Effector memory CD8-positive, alpha-beta T cell (primary cell): Measurements from ENCODE around the gene IFT74.

Source experiments
- ATAC-seq: fragments of 150-1000 bp; cut with Tn5 transposase; replicated peaks from 2 replicates; pipeline ENCODE4 v1.10.0; 2021; ENCODE audit warnings: mild to moderate bottlenecking, moderate library complexity
- DNase-seq, 3 experiments: peaks; one replicate each; pipeline ENCODE4 v3.0.0; 2021
- H3K27ac Mint-ChIP-seq, 2 donors: one replicate each; pipeline ENCODE4 v1.8.0; 2022; ENCODE audit warnings: mild to moderate bottlenecking in 2 of 2, mixed read lengths in 2 of 2, moderate library complexity in 2 of 2
- H3K27me3 Mint-ChIP-seq, 2 donors: one replicate each; pipeline ENCODE4 v1.8.0; 2022; ENCODE audit warnings: mixed read lengths in 2 of 2
- H3K36me3 Mint-ChIP-seq: one replicate; pipeline ENCODE4 v1.8.0; 2022; ENCODE audit warnings: mild to moderate bottlenecking, moderate library complexity, mixed read lengths; ENCODE audit not compliant: insufficient read depth
- H3K4me1 Mint-ChIP-seq, 2 donors: one replicate each; pipeline ENCODE4 v1.8.0; 2022; ENCODE audit warnings: low read depth in 2 of 2, mixed read lengths in 2 of 2
- H3K4me3 Mint-ChIP-seq, 2 donors: one replicate each; pipeline ENCODE4 v1.8.0; 2022; ENCODE audit warnings: mild to moderate bottlenecking in 2 of 2, mixed read lengths in 2 of 2, moderate library complexity in 2 of 2
- H3K9me3 Mint-ChIP-seq, 2 donors: one replicate each; pipeline ENCODE4 v1.8.0; 2022; ENCODE audit warnings: mixed read lengths in 2 of 2

IFT74 gene

DNA sequence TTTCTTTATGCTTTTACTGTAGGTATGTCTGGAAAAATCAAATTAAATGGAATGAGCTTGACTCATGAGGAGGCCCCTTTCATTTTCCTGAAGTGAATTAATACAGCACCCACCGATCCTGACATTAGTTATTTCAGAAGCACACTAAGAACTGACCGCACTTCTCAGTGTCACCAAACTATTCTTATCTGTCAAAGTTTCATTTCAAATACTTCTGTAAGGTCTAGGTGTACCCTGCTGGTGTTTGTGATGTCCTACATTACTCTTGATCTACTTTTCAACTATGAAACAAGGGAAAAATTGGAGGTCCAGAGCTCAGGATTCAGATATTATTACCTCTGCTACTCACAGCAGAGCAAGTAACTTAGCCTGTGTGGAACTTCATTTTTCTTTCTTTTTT, 151.0 kb downstream of the IFT74 start:
- Mint-ChIP-seq H3K9me3 (peaks cover 0 to 3% of the 10 kb centered on the region in 2 donors), H3K27me3 (peaks cover 0 to 7% of the 10 kb centered on the region in 2 donors), H3K4me1 (no peaks in the 10 kb centered on the region), H3K4me3 (no peak overlapping the region), H3K27ac (no peak overlapping the region), H3K36me3 (no peaks in the 10 kb centered on the region)
- DNase-seq (no peak), ATAC-seq (no peak)

DNA sequence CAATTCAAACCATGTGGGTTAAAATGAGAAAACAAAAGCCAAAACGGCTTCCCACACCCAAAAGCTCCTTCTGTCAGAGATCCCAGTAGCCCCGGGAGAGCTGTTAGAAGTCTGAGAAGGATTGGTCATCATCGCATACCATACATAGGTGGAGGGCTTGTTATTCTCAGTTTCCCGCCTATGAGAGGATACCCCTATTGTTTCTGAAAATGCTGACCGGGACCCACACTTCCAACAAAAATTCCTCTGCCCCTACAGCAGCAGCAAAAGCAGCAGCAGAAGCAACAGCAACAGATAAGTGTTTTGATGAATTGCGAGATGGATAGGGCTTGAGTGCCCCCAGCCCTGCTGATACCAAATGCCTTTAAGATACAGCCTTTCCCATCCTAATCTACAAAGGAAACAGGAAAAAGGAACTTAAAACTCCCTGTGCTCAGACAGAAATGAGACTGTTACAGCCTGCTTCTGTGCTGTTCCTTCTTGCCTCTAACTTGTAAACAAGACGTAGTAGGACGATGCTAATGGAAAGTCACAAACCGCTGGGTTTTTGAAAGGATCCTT, 152.8 kb downstream of the IFT74 start, which contains the start of gene TEK:
Gene TEK (plus strand): TSS at position 245 of the 561 bp plus-strand sequence. CDS start 366 bp downstream, outside the sequence.
- H3K4me1 Mint-ChIP-seq: no peaks in the 10 kb centered on the region
- no peak within 1 kb of the TSS for H3K27ac Mint-ChIP-seq
- no peak for DNase-seq
- H3K4me3 Mint-ChIP-seq: no peak within 1 kb of the TSS
- H3K36me3 Mint-ChIP-seq: no peaks in the 10 kb centered on the region
- no peak for ATAC-seq
- H3K27me3 Mint-ChIP-seq: peaks cover 0 to 9% of the 10 kb centered on the region in 2 donors
- peaks cover 0 to 3% of the 10 kb centered on the region in 2 donors for H3K9me3 Mint-ChIP-seq

GRCh38 chr9:27109621-27110020, 153.4 kb downstream of the IFT74 start:
- Mint-ChIP-seq H3K27ac (no peak overlapping the region), H3K36me3 (no peaks in the 10 kb centered on the region), H3K9me3 (peaks cover 0 to 3% of the 10 kb centered on the region in 2 donors), H3K4me3 (no peak overlapping the region), H3K4me1 (no peaks in the 10 kb centered on the region), H3K27me3 (peaks cover 0 to 9% of the 10 kb centered on the region in 2 donors)
- ATAC-seq (no peak), DNase-seq (no peak)

- no peak overlapping the region for H3K27ac Mint-ChIP-seq
- peaks cover 0 to 3% of the 10 kb centered on the region in 2 donors for H3K9me3 Mint-ChIP-seq
- H3K4me1 Mint-ChIP-seq: no peaks in the 10 kb centered on the region
- no peaks in the 10 kb centered on the region for H3K36me3 Mint-ChIP-seq
- DNase-seq (no peak), ATAC-seq (no peak)
- peaks cover 0 to 9% of the 10 kb centered on the region in 2 donors for H3K27me3 Mint-ChIP-seq
- no peak overlapping the region for H3K4me3 Mint-ChIP-seq
Measured at GRCh38 chr9:27110181-27110580, 154.0 kb downstream of the IFT74 start.

DNA sequence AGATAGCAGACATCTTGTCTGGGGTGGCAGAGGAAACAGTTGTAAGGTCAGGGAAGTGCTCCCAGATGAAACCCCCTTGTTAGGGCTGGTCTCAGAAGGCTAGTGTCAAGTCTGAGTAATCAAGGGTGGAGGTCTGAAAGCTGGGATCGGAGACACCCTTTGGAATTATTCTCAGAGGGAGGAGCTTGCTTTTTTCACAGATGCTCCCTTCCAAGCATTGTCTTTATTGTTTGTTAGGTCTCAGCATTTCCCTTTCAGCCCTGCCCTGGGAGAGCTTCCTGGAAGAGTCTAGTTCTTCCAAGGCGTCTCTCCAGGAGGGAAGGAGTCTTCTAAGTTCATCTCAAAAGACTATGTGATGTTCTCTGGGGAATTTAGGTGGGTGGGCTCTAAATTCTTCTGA, 156.0 kb downstream of the IFT74 start:
- ATAC-seq (no peak), DNase-seq (no peak)
- Mint-ChIP-seq H3K27ac (no peak overlapping the region), H3K36me3 (no peaks in the 10 kb centered on the region), H3K9me3 (no peaks in the 10 kb centered on the region), H3K4me3 (no peak overlapping the region), H3K27me3 (peaks cover 0 to 17% of the 10 kb centered on the region in 2 donors), H3K4me1 (no peaks in the 10 kb centered on the region)
